Myocyte (in vitro differentiated cells): ENCODE results near the gene TOR1B. TPM values are rescaled to one million over a fixed set of nuclear protein-coding genes. Genes with fewer than 3 reads are reported as not detected.

Source experiments
- DNase-seq: peaks from one replicate; pipeline ENCODE4 v3.0.0-alpha.2; 2012; ENCODE audit warnings: low read depth
- total RNA-seq: library from RNA; depleted of rRNA; stranded (reverse); fragments of >200 nt; gene quantifications from 2 replicates; pipeline ENCODE4 v1.2.3, GENCODE V29; 2014

TOR1B gene
- total RNA-seq, 1 donor from 2014 or later, result 25.4 TPM

- DNase-seq, result no peak
These were observed 9.4 kb downstream of the TOR1B start for GRCh38 chr9:129812385-129812784.

GRCh38 chr9:129813661-129814060 lies 10.7 kb downstream of the TOR1B start:
- DNase-seq, result no peak

DNA sequence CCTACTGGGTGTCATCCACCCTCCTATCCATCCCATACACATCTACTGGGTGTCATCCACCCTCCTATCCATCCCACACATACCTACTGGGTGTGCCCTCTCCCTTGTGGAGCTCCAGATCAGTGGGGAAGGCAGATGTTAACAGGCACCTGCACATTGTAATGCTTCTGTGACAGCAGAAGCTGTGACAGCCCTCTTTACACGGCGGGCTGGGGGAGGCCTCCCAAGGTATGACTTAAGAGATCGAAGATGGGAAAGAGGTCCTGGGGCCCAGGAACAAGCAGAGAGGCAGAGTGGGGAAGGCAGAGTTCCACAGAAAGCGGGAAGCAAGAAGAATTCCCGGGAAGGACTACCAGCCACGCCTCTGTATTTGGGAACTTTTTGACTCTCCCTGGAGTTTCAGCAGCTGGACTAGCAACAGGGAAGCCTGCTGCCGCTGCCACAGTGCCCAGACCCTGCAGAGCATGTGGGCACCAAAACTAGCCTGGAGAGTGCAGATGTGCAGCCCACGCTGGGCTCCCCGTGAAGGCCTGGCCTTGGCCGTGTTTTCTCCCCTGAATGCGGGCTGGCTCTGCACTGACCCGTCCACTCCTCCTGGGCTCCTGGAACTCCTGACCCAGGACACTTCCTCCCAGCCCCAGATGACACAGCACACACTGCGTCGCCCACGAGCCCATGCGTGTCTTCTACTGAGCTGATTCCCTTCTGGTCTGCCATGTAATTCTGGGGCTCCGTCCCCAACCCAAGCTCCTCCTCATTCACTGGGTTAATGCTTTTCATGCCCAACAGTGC lies 11.6 kb downstream of the TOR1B start:
- no peak for DNase-seq

DNA sequence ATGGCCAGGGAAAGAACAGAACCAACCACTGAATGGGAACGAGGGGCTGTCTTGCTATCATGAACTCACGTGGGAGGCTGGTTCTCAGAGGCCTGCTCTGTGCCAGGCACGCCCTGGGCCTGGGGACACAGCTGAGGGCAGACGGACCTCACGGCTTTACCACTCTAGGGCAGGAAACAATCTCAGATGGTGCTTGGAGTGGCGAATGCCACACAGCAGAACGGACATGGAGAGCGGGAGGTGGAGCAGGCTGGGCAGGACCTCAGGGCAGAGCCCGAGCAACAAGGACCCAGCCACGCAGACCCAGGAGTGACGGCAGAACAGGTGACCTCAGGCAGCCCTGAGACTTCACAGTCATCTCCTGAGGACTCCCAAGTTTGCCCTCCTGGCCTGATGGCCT lies 12.3 kb downstream of the TOR1B start:
- DNase-seq, result no peak

DNA sequence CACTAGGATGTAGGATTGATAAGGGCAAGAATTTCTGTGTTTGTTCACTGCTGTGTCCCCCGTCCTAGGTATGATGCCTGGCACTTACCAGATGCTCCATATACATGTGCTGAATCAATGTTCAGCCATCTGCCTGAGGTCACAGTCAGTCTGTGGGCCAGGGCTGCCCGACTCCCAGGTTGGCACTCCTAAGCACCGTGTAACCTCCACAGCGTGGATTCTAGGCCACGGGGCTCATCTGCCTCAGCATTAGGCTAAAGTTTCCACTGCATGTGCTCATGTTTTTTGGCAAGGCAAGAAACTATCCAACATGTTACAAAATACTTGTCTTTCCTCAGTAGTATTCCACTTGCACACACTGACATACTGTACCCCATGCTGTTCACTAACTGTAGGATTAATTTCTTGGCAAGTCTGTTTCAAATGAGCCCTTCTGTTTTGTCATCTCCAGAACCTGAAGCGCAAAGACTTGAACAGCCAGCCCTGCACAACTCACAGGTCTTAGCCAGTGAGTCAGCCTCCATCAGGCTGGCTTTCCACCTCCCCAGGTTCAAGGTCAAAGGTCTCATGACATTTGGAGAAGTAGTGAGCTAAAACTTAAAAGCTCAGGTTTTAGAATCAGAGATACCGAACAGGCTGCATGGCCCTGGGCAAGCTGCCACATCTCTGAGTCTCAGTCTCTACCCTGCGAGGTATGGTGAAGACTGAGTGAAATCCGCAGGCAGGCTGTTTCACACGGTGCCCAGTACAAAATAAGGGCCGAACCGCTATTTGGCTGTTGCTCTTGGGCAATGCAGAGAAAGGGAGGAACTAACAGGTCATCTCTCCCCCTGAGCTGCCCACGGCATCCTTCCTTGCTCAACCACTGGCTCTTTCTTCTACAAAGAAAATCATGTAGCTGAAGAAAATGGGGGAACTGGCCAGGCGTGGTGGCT lies 13.8 kb downstream of the TOR1B start:
- DNase-seq, result no peak

DNA sequence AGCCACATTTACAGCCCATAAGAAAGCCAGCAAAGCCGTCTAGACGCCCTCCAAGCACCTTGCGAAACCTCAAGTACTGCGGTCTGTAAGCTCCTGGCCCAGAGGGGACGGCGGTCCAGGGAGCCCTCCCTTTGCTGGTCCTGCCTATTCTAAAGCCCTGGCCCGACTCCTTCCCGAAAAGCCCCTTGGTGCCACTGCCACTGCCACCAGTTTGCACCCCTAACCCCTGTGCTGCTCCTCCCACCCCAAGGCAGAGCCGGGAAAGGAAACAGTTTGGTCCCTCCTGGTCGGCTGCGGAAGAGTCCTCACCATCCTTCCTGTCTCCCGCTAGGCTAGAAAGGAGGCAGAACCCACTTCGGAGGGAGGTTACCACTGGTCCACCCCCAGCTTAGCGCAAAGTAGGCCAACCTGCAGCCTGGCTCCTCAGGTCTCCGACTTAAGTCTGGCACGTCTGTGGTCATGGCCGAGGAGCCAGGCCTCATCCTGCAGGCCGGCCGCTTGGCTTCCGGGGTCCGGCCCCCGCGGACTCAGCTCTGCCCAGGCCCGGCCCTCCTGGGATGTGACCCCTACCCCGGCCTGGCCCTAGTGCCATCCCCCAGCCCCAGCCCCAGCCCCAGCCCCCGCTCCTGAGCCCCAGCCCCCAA lies 20.0 kb downstream of the TOR1B start:
- DNase-seq, result peak; percentile 17

- no peak for DNase-seq
These were observed 20.6 kb downstream of the TOR1B start for GRCh38 chr9:129823542-129823934.

GRCh38 chr9:129823935-129824601 lies 21.1 kb downstream of the TOR1B start, which contains the start of gene TOR1A:
Gene TOR1A, minus strand, starts transcription at chr9:129824136. Its CDS starts 51 bp downstream, at chr9:129824085.
- peak; percentile 96 for DNase-seq

DNA sequence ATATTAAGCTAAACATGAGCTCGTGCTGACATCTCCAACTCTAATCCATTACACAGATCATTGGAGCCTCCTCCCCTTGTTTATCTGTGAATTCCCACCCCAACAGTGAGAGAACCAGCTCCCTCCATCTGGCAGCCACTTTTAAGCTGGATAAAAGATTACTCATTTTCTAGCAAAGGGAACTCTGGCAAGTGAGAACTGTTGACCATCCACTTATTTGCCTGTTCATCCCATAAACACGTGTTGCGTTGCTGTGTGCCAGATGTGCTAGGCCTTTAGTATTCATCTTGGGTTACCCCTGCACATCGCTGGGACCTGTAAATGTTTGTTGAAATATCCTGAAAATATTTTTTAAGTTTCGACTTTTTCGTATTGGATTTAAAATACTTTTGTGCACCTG lies 23.4 kb downstream of the TOR1B start:
- no peak for DNase-seq

DNA sequence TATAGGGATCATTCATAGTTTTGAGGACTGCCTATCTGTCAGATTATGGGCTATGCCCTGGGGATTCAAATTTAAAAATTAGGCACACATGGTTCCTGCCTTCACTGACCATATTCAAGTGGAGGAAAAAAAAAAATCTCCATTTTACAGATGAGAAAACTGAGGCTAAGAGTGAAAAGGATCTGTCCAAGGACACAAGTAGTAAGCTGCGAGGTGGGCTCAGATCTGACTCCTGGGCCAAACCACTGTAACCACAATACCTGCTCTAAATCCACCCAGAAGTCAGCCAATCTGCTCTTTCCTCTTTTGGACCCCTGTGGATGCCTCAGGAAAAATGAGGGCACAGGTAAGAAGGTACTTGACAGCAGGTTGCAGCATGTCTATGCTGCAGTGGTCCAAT lies 23.8 kb downstream of the TOR1B start:
- DNase-seq, result no peak

GRCh38 chr9:129828051-129828450 lies 25.1 kb downstream of the TOR1B start:
- no peak for DNase-seq

GRCh38 chr9:129828969-129829368 lies 26.0 kb downstream of the TOR1B start:
- no peak for DNase-seq

GRCh38 chr9:129832982-129833381 lies 30.0 kb downstream of the TOR1B start:
- DNase-seq, result peak; percentile 6

DNA sequence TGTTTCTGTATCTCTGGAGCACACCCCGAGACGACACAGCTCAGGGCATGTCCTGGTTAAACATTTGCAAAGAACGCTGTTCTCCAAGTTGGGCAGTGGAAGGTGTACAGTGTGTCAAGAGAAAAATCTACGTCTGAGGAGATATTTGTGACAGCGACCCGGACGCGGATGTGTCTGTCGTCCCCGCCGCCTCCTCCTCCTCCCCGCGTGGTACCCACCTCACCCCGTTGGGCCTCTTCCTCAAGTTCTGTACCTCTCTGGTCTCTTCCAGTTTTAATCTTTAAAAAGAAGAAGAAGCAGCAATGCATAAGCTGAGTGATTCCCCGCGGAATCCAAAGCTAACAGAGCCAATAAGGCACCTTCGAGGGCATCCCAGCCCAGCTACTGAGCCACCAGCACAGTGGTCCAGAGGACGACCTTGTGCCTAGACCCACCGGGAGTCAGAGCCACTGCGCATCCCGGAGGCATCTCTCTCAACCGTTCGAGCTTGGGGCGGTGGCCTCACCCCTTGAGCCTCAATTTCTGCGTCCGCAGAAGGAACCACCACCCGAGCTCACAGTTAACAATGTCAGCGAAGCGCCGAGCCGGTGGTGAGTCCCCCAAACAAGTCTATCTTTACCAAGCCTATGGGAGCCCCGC lies 31.6 kb downstream of the TOR1B start:
- DNase-seq, result no peak

GRCh38 chr9:129835128-129835859 lies 32.3 kb downstream of the TOR1B start, which contains the start of the genes C9orf78 and USP20:
Gene C9orf78, minus strand, starts transcription at chr9:129835275. Its CDS starts 54 bp downstream, at chr9:129835221.
Gene USP20, plus strand, starts transcription at chr9:129835458. Its CDS starts 17,098 bp downstream, at chr9:129852556.
- DNase-seq, result peak; percentile 97

DNA sequence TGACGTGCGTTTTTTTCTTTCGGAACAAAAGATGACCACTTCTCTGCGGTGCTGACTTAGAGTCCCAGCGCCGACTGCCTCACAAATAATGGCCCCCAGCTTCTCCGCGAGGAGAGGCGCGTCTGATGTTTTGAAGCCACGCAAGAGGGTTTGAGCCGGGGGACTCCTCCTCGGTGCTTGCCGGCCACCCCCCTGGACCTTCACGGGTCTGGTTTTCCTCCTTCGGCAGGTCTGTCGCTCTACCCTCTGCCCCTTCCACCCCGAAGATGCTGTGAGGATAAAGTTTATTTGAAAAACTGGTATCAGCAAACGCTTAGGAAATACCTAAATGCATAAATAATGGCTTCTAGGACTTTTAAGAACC lies 32.9 kb downstream of the TOR1B start:
- no peak for DNase-seq

- peak; percentile 2 for DNase-seq
These were observed 33.5 kb downstream of the TOR1B start for GRCh38 chr9:129836311-129837007.

DNA sequence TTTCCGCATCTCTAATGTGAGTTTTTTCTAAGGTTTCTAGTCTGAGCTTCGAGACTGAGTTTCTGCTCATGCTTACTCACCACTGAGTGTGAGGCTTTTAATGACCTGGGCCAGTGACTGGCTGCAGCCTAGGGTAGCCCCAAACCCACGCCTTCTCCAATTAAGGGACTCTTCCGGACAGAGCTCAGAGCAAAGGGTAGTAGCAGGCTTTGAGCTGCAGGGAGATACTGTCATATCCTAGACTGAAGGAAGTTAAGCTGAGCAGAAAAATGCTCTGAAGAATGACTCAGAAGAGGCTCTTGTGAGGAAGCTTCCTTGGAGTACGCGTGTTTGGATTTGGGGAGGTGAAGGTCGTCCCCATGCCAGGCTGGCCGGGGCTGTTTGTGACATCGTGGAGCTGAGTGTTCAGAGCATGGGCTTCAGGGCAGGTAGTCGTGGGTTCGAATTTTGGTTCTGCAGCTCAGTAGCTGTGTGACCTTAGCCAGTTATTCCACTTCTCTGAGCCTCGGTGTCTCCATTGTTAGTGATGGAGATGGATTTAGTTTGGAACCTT lies 35.8 kb downstream of the TOR1B start:
- peak; percentile 17 for DNase-seq
